ENCODE measurements around the gene JAK2.

- TF ChIP-seq MAX (CRISPR knock-in tag; IDR thresholded peaks at IDR 0.05) (no peak), FOXP4 (CRISPR knock-in tag; IDR thresholded peaks at IDR 0.05) (no peak), CTCF (IDR thresholded peaks at IDR 0.05) (no peak), FOXK1 (CRISPR knock-in tag; IDR thresholded peaks at IDR 0.05) (no peak), PRRX2 (CRISPR knock-in tag; IDR thresholded peaks at IDR 0.05) (no peak), USF2 (CRISPR knock-in tag; IDR thresholded peaks at IDR 0.05) (no peak)
Observed at GRCh38 chr9:5113523-5113922, 128.5 kb downstream of the JAK2 start.
